ENCODE measurements around the gene PPP1R3G.

GRCh38 chr6:5051394-5051793 lies 33.7 kb upstream of the PPP1R3G start:
- TF ChIP-seq CTCF (IDR thresholded peaks at IDR 0.05) (no peak), POLR2AphosphoS5 (IDR thresholded peaks at IDR 0.05; ENCODE audit: low read depth, low read length) (no peak)
